ENCODE results near the gene TECR. TPM values are rescaled to one million over a fixed set of nuclear protein-coding genes. Genes with fewer than 3 reads are reported as not detected.

Gene TECR
- polyA plus RNA-seq, 3 donors: 59.8 to 79.6 (median 76.7) TPM

DNA sequence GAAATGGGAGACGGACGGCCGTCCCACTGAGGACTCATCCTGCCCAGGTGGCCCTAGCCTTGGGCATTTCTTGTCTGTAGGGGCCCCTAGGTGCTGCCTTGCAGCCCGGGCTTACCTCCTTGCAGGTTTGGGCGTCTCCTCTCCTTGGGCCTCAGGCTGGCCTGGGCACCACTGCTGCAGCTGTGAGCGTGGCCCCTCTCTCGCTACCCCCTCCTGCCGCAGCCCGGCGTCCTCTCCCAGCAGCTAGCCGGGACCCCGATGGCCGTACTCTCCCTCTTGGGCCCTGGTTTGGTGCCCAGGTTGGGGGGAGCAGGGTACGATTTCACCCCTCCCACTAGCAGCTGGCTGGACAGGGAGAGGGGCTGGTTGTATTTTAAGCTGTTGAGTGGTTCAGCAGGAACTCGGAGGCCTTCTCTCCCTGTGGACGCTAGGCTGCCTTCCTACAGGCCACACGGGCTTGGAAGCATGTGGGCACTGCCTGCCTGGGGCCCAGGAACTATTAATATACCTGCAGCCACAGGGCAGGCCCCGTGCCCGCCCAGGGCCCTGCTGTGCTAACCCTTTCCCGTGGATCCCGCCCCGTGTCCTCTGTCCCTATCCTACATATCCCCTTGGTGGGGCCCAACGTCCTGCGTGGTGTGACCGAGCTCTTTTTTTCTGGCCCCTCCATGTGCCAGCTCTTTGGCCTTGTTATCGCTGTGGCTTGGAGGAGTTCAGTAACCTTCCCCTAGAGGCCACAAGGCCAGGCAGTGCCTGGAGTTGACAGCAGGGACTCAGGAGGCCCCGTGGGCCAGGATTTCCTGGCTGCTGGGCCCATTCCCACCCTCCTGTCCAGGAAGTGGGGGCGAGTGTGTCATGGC, 30.8 kb downstream of the TECR start:
- Mint-ChIP-seq H3K27me3 (ENCODE audit: low read depth in 3 of 3) (peaks cover 0 to 2% (median 0%) of the 10 kb centered on the region in 3 donors), H3K36me3 (peaks cover 7 to 11% of the 10 kb centered on the region in 2 donors), H3K9me3 (peaks cover 0 to 3% (median 0%) of the 10 kb centered on the region in 7 donors), H3K4me1 (peaks cover 8% of the 10 kb centered on the region), H3K27ac (peak overlapping the region in 3 of 7 donors; percentile 21 to 69 (median 54)), H3K4me3 (no peak overlapping the region)
- Histone ChIP-seq H3K36me3 (replicated peaks in 1 of 2; ENCODE audit: control insufficient read depth in 1 of 2, insufficient read depth in 2 of 2, low read length in 2 of 2) (peaks cover 6% of the 10 kb centered on the region in 2 donors), H3K79me2 (ENCODE audit: insufficient read depth, low read length) (peaks cover 36% of the 10 kb centered on the region), H3K9ac (ENCODE audit: insufficient read depth, low read length, poor library complexity, severe bottlenecking) (no peak overlapping the region), H3K9me3 (replicated peaks in 1 of 2; ENCODE audit: control insufficient read depth in 1 of 2, insufficient read depth in 1 of 2, low read length in 2 of 2) (no peaks in the 10 kb centered on the region), H3K4me3 (replicated peaks in 1 of 3; ENCODE audit: low read depth in 2 of 3, low read length in 3 of 3) (no peak overlapping the region), H3K27me3 (ENCODE audit: control insufficient read depth in 2 of 2, insufficient read depth in 2 of 2, low read length in 2 of 2) (no peaks in the 10 kb centered on the region), H3K27ac (ENCODE audit: low read depth in 1 of 2, low read length in 2 of 2) (no peak overlapping the region), H4K20me1 (ENCODE audit: insufficient read depth, low read length) (peaks cover 8% of the 10 kb centered on the region), H3K4me1 (ENCODE audit: control insufficient read depth in 1 of 2, insufficient read depth in 2 of 2, low read length in 2 of 2) (peaks cover 6% of the 10 kb centered on the region in 2 donors), H3K4me2 (replicated peaks; ENCODE audit: extremely low read depth, low read length, poor library complexity, severe bottlenecking) (no peak overlapping the region), H2AFZ (ENCODE audit: insufficient read depth, low read depth, low read length, poor library complexity, severe bottlenecking) (no peak overlapping the region)
- TF ChIP-seq, protein P1, sequence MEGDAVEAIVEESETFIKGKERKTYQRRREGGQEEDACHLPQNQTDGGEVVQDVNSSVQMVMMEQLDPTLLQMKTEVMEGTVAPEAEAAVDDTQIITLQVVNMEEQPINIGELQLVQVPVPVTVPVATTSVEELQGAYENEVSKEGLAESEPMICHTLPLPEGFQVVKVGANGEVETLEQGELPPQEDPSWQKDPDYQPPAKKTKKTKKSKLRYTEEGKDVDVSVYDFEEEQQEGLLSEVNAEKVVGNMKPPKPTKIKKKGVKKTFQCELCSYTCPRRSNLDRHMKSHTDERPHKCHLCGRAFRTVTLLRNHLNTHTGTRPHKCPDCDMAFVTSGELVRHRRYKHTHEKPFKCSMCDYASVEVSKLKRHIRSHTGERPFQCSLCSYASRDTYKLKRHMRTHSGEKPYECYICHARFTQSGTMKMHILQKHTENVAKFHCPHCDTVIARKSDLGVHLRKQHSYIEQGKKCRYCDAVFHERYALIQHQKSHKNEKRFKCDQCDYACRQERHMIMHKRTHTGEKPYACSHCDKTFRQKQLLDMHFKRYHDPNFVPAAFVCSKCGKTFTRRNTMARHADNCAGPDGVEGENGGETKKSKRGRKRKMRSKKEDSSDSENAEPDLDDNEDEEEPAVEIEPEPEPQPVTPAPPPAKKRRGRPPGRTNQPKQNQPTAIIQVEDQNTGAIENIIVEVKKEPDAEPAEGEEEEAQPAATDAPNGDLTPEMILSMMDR (IDR thresholded peaks at IDR 0.05): no peak
- no peak for DNase-seq
- intact Hi-C loops (cut with micrococcal nuclease): loop anchor here in 1 of 2 donors (10.0 kb wide), 1 partner anchor 335 kb away; no protein-coding TSS in a partner anchor
- 53% methylated on average over 13 of the region's 28 CpGs for WGBS (ENCODE audit: insufficient coverage)

DNA sequence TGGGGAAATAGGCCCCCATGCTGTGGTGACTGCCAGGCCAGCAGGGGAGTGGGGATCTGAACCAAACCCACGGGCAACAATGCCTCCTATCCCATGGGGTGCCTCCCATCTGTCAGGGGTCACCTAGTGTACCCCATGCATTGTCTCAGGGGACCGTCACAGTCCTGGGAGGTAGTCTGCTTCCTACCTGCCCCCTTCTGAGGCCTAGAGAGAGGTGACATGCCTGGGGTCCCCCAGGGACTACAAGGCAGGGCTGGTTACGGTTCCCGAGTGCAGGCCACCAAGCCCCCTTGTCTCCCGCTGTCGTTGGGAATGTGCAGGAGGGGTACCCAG, 31.3 kb downstream of the TECR start:
- Mint-ChIP-seq H3K4me3 (no peak overlapping the region), H3K9me3 (peaks cover 0 to 3% (median 0%) of the 10 kb centered on the region in 7 donors), H3K4me1 (peaks cover 8% of the 10 kb centered on the region), H3K27me3 (ENCODE audit: low read depth in 3 of 3) (peaks cover 0 to under 1% (median 0%) of the 10 kb centered on the region in 3 donors), H3K36me3 (peaks cover 10 to 17% of the 10 kb centered on the region in 2 donors), H3K27ac (peak overlapping the region in 1 of 7 donors; percentile 54)
- Histone ChIP-seq H4K20me1 (ENCODE audit: insufficient read depth, low read length) (peaks cover 7% of the 10 kb centered on the region), H3K27me3 (ENCODE audit: control insufficient read depth in 2 of 2, insufficient read depth in 2 of 2, low read length in 2 of 2) (no peaks in the 10 kb centered on the region), H3K79me2 (ENCODE audit: insufficient read depth, low read length) (peaks cover 36% of the 10 kb centered on the region), H3K9ac (ENCODE audit: insufficient read depth, low read length, poor library complexity, severe bottlenecking) (no peak overlapping the region), H3K4me2 (replicated peaks; ENCODE audit: extremely low read depth, low read length, poor library complexity, severe bottlenecking) (no peak overlapping the region), H3K4me3 (replicated peaks in 1 of 3; ENCODE audit: low read depth in 2 of 3, low read length in 3 of 3) (no peak overlapping the region), H2AFZ (ENCODE audit: insufficient read depth, low read depth, low read length, poor library complexity, severe bottlenecking) (no peak overlapping the region), H3K4me1 (ENCODE audit: control insufficient read depth in 1 of 2, insufficient read depth in 2 of 2, low read length in 2 of 2) (peaks cover 6% of the 10 kb centered on the region in 2 donors), H3K36me3 (replicated peaks in 1 of 2; ENCODE audit: control insufficient read depth in 1 of 2, insufficient read depth in 2 of 2, low read length in 2 of 2) (peaks cover 10 to 12% of the 10 kb centered on the region in 2 donors), H3K9me3 (replicated peaks in 1 of 2; ENCODE audit: control insufficient read depth in 1 of 2, insufficient read depth in 1 of 2, low read length in 2 of 2) (no peaks in the 10 kb centered on the region), H3K27ac (ENCODE audit: low read depth in 1 of 2, low read length in 2 of 2) (no peak overlapping the region)
- WGBS (ENCODE audit: insufficient coverage): 89% methylated on average over 6 of the region's 6 CpGs
- TF ChIP-seq, protein P1 (IDR thresholded peaks at IDR 0.05): no peak
- intact Hi-C loops (cut with micrococcal nuclease): no loop called here
- DNase-seq: no peak

All from CD14-positive monocyte (primary cell).